ENCODE results near the gene SPACA7. TPM values are rescaled to one million over a fixed set of nuclear protein-coding genes. Genes with fewer than 3 reads are reported as not detected.

Gene SPACA7
- total RNA-seq, 1 experiment from 2014 or later: not detected

DNA sequence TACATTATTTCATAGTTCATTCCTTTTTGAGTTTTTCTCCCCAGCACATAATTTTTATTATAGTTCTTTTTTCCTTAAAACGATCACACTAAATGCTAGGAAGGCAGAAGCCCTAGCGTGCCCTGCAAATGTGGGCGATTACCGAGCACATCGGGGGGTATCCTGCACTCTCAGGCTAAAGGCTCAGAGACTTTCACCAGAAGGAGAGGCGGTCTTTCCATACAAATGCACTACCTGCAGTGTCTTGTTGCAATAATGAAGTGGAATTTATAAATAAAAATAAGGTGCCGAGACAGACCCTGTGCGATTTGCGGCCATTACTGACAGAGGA lies 29.3 kb upstream of the SPACA7 start:
- DNase-seq (ENCODE audit: low read depth, low spot score): no peak
- in situ Hi-C loops (cut with HindIII; ENCODE audit: low pct_unique_long_range_greater_than_20kb, low sequenced_read_pairs): no loop called here

- in situ Hi-C loops (cut with HindIII; ENCODE audit: low pct_unique_long_range_greater_than_20kb, low sequenced_read_pairs): no loop called here
- no peak for DNase-seq (ENCODE audit: low read depth, low spot score)
Measured at GRCh38 chr13:112347986-112348385, 28.2 kb upstream of the SPACA7 start.

- in situ Hi-C loops (cut with HindIII; ENCODE audit: low pct_unique_long_range_greater_than_20kb, low sequenced_read_pairs): no loop called here
- DNase-seq (ENCODE audit: low read depth, low spot score): no peak
Measured at GRCh38 chr13:112348642-112349345, 27.4 kb upstream of the SPACA7 start.

DNA sequence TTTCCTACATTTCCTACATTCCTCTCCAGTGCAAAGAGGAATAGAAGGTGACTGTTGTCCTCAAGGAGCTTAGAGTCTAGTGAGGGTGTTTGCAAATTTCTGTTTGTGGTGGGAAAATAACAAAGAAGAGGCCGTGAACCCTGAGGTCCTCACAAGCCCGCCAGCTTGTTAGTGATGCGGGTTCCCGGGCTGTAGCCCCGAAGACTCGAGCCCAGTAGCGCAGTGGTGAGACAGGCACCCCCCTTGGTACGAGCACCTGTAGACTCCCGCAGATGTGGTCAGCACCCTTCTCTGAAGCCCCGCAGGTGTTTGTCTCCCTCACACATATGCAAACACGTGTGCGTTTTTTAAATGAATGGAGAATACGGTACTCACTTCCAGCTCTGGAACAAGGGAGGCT lies 26.5 kb upstream of the SPACA7 start:
- DNase-seq (ENCODE audit: low read depth, low spot score): no peak
- in situ Hi-C loops (cut with HindIII; ENCODE audit: low pct_unique_long_range_greater_than_20kb, low sequenced_read_pairs): no loop called here

GRCh38 chr13:112350300-112350699 lies 25.9 kb upstream of the SPACA7 start:
- DNase-seq (ENCODE audit: low read depth, low spot score): no peak
- in situ Hi-C loops (cut with HindIII; ENCODE audit: low pct_unique_long_range_greater_than_20kb, low sequenced_read_pairs): no loop called here

DNA sequence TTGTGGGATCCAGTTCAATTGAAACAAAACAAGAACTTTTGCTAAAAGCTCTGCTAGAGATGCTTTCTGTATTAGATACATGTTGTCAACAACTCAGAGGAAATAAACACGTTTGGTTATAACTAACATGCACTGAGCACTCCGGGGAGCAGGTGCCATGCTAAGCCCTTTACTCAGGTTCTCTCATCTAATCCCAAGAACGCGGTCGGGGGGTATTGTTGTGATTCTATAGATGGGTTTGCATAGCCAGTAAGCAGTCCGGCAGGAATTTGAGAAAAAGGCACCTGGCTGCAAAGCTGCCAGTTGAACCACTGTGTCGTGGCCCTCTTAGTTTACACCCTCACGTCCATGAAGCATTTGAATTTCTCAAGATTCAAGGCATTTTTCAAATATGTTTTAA lies 24.3 kb upstream of the SPACA7 start:
- in situ Hi-C loops (cut with HindIII; ENCODE audit: low pct_unique_long_range_greater_than_20kb, low sequenced_read_pairs): no loop called here

DNA sequence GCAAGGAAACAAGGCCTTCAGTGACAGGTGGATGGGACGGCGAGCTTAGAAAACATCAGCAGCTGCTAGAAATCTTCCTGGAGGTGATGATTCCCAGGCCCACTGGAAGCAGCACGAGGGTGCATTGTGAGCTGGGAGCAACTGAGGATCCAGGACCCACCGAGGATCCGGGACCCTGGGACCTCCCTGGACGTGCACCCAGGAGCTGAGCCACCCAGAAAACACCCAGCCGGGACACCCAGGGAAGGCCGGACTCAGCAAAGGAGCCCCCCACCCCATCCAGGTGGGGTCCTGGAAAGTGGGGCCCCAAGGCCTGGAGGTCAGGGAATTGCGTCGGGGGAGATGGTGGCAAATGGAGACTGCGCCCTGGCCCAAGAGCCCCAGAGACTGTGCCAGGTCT lies 22.3 kb upstream of the SPACA7 start:
- in situ Hi-C loops (cut with HindIII; ENCODE audit: low pct_unique_long_range_greater_than_20kb, low sequenced_read_pairs): no loop called here
- no peak for DNase-seq (ENCODE audit: low read depth, low spot score)

More for the DNA sequence above, 24.3 kb upstream of the SPACA7 start:
- DNase-seq (ENCODE audit: low read depth, low spot score): no peak

DNA sequence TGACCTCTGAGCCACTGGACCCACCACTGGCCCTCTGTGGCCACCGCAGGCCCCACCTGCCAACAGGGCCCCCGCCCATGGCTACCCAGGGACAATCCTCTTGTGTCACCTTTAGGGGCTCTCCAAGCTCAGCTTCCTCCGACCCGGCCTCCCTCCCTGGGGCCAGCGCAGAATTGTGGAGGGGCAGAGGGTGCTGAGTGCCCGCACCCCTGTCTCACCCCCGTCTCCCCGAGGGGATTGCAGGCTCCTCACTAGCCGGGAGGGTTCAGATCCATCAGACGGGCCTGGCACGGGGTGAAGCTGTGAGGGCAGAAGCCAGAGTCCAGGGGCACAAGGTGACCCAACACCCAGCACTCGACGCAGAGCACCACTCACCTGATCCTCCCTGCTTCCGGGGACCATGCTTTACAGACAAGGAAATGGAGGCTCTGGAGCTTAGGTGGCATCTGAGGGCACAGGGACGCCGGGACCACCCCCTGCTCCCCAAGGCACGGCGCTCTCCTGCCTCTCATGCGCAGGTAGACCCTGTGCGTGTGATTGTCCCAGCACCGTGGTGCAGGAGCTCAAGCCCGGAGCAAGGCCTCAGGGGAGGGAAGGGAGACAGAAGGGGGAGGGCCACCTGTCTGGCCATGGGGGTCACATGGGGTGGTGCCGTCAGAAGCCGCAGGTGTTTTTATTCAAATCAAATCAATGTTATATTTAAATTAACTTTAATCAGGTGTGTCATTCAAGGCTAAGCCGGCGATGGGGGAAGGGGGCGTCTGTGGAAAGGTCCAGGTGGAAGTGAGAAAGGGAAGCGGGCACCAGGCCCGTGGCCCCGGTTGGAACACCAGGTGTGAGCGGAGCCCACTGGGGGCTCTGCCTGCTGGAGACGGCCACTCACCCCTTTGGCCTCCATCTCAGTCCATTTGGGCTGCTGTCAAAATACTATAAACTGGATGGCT lies 21.6 kb upstream of the SPACA7 start:
- DNase-seq (ENCODE audit: low read depth, low spot score): no peak
- in situ Hi-C loops (cut with HindIII; ENCODE audit: low pct_unique_long_range_greater_than_20kb, low sequenced_read_pairs): no loop called here

DNA sequence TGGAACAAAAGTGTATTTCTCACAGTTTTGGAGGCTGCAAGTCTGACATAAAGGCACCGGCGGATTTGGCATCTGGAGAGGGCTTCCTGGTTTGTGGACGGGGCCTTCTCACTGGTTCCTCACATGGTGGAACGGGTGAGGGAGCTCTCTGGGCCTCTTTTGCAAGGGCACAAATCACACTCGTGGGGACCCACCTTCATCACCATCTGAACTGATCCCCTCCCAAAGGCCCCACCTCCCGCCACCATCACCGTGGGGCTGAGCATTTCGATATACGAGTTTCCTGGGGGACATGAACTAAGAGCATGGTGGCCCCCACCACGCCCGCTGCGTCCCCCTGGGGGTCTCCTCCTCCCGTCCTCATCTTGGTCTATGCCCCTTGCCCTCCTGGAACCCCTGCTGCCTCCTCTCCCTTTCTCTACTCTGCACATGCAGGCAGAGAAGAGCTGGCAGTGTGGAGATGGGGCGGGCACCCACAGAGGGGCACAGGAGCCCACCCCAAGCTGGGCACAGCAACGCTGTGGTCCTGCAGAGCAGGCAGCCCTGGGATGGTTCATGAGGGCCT lies 20.8 kb upstream of the SPACA7 start:
- in situ Hi-C loops (cut with HindIII; ENCODE audit: low pct_unique_long_range_greater_than_20kb, low sequenced_read_pairs): no loop called here
- no peak for DNase-seq (ENCODE audit: low read depth, low spot score)

- in situ Hi-C loops (cut with HindIII; ENCODE audit: low pct_unique_long_range_greater_than_20kb, low sequenced_read_pairs): no loop called here
- DNase-seq (ENCODE audit: low read depth, low spot score): no peak
Measured at GRCh38 chr13:112356190-112356589, 20.0 kb upstream of the SPACA7 start.

- in situ Hi-C loops (cut with HindIII; ENCODE audit: low pct_unique_long_range_greater_than_20kb, low sequenced_read_pairs): no loop called here
Measured at GRCh38 chr13:112358156-112358555, 18.0 kb upstream of the SPACA7 start.

GRCh38 chr13:112362021-112362420 lies 14.1 kb upstream of the SPACA7 start:
- no peak for DNase-seq (ENCODE audit: low read depth, low spot score)
- in situ Hi-C loops (cut with HindIII; ENCODE audit: low pct_unique_long_range_greater_than_20kb, low sequenced_read_pairs): no loop called here

More at GRCh38 chr13:112358156-112358555, 18.0 kb upstream of the SPACA7 start:
- no peak for DNase-seq (ENCODE audit: low read depth, low spot score)

DNA sequence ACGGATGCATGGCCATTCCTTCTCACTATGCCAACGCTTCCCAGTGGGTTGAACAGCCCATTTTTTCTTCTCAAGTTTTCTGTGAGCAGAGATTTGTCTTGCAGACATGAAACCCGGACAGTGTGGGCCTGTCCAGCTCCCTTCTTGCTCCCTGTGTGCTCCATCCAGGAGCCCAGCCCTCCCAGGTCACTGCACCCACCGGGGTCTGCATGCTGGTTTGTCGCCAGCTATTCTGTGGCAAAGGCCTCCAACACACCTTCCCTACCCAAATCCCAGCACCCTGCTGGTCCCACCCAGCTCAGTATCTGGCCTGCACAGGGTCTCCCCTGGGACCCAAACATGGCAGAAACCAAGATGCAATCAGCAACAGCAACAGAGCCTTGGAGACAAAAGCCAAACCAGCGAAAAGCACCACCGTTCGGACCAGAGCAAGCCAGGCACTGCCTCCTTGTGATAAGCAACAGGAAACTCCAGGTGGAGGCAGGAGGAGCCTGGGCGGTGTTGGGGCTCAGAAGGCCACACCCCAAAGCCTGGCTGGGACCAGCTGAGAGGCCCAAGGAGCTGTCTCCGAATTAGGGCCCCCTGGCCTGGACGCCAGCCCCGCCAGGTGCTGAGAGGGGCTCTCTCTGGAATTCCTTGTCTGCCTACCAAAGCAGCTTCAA lies 12.2 kb upstream of the SPACA7 start:
- in situ Hi-C loops (cut with HindIII; ENCODE audit: low pct_unique_long_range_greater_than_20kb, low sequenced_read_pairs): no loop called here
- no peak for DNase-seq (ENCODE audit: low read depth, low spot score)

GRCh38 chr13:112366907-112367646 lies 9.1 kb upstream of the SPACA7 start:
- no peak for DNase-seq (ENCODE audit: low read depth, low spot score)
- in situ Hi-C loops (cut with HindIII; ENCODE audit: low pct_unique_long_range_greater_than_20kb, low sequenced_read_pairs): no loop called here

DNA sequence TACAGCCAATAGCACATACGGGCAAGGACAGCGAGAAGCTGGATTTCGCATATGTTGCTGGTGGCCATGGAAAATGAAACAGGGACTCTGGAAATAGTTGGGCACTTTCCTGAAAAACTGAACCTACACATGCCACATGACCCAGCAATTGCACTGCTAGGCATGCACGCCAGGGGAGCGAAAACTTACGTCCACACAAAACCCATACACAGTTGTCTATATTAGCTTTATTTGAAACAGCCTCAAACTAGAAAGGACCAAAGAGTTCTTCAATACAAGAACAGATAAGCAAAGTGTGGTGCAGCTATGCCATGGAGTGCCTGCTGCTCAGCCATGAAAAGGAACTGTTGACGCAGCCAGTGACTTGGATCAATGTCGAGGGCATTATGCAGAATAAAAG lies 7.3 kb upstream of the SPACA7 start:
- no peak for DNase-seq (ENCODE audit: low read depth, low spot score)
- in situ Hi-C loops (cut with HindIII; ENCODE audit: low pct_unique_long_range_greater_than_20kb, low sequenced_read_pairs): no loop called here

GRCh38 chr13:112370311-112370710 lies 5.8 kb upstream of the SPACA7 start:
- DNase-seq (ENCODE audit: low read depth, low spot score): no peak
- in situ Hi-C loops (cut with HindIII; ENCODE audit: low pct_unique_long_range_greater_than_20kb, low sequenced_read_pairs): no loop called here

DNA sequence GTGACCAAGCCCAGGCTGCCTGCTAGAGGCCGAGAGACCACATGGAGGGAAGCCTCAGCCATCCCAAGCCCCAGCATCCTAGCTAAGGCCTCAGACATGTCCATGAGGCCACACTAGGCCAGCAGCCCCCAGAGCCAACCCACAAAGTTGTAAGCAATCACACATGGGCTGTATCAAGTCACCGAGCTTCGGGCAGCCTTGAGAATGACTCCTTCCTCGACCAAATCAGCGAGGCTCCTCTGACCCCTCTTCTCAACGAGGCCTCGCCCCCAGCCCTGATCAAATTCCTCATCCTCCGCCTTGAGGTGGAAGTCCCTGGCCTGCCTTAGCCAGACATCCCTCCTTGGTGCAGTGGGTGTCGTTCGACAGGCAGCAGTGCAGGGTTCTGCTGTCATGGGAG lies 1.9 kb upstream of the SPACA7 start:
- in situ Hi-C loops (cut with HindIII; ENCODE audit: low pct_unique_long_range_greater_than_20kb, low sequenced_read_pairs): no loop called here
- DNase-seq (ENCODE audit: low read depth, low spot score): no peak

- in situ Hi-C loops (cut with HindIII; ENCODE audit: low pct_unique_long_range_greater_than_20kb, low sequenced_read_pairs): no loop called here
- no peak for DNase-seq (ENCODE audit: low read depth, low spot score)
Measured at GRCh38 chr13:112391746-112392145, 15.6 kb downstream of the SPACA7 start.
